Adipocyte (in vitro differentiated cells): ENCODE data around the gene FADD.
"Not testable (repeated sequence)": the region's sequence is repeated elsewhere in the genome, so short reads cannot be mapped to it uniquely, and the experiment has no call there.

Source experiments
- DNase-seq: peaks from one replicate; pipeline ENCODE4 v3.0.0-alpha.2; 2015; ENCODE audit warnings: low read depth
- H3K27me3 ChIP-seq: replicated peaks from 2 replicates; pipeline ENCODE4 v1.7.0; 2013; ENCODE audit warnings: mild to moderate bottlenecking, low read length, moderate library complexity; ENCODE audit not compliant: control insufficient read depth, insufficient read depth
- H3K36me3 ChIP-seq: 2 replicates; pipeline ENCODE4 v1.7.0; 2013; ENCODE audit warnings: low read length, mild to moderate bottlenecking, moderate library complexity; ENCODE audit not compliant: control insufficient read depth, insufficient read depth, severe bottlenecking
- H3K4me1 ChIP-seq: 2 replicates; pipeline ENCODE4 v1.7.0; 2013; ENCODE audit warnings: mild to moderate bottlenecking, low read length, moderate library complexity; ENCODE audit not compliant: control insufficient read depth, insufficient read depth
- H3K4me3 ChIP-seq: 2 replicates; pipeline ENCODE4 v1.7.0; 2013; ENCODE audit warnings: mild to moderate bottlenecking, low read length, moderate library complexity
- H3K9ac ChIP-seq: 2 replicates; pipeline ENCODE4 v1.7.0; 2013; ENCODE audit warnings: mild to moderate bottlenecking, low read length, moderate library complexity
- H3K9me3 ChIP-seq: 2 replicates; pipeline ENCODE4 v1.7.0; 2013; ENCODE audit warnings: mild to moderate bottlenecking, low read length, moderate library complexity; ENCODE audit not compliant: control insufficient read depth

FADD gene

DNA sequence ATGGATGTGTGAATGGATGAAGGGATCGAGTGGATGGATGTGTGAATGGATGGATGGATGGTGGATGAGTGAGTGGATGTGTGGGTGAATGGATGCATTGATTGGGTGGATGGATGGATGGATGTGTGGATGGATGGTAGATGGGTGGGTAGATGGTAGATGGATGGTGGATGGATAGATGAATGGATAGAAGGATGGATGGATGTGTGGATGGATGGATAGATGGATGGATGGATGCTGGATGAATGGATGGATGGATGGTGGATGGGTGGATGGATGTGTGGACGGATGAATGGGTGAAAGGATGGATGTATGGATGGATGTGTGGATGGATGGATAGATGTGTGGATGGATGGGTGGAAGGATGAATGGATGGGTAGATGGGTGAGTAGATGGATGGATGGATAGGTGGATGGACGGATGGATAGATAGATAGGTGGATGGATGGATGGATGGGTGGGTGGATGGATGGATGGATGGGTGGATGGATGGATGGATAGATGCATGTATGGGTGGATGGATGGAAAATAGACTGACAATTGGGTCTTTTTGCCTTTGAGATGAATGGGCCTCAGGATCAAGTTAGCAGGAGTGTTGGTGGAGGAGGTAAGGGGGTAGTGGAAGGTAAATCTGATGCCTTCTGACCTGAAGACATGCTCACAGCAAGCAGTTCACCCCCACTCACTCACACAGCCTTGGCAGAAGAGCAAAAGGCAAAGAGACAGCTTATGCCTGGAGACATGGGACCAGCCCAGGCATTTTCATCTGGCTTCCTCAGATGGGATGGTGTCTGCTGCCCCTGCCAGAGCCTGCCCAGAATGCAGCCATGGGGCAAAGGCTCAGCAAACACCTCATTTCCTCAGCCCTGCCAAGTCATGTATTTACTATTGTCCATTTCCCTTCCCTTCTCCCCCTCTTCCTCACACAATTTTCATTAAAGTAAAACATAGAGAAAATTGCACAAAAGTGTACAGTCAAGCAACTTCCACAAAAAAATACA is 8.0 kb upstream of the FADD start:
- no peak for DNase-seq
- Histone ChIP-seq H3K4me1 (no peaks in the 10 kb centered on the region), H3K36me3 (no peaks in the 10 kb centered on the region), H3K9ac (no peak overlapping the region), H3K9me3 (no peaks in the 10 kb centered on the region), H3K4me3 (no peak overlapping the region), H3K27me3 (peaks cover 10% of the 10 kb centered on the region)

GRCh38 chr11:70200212-70200844 is 2.8 kb upstream of the FADD start:
- peaks cover 22% of the 10 kb centered on the region for H3K4me1 ChIP-seq
- DNase-seq: no peak

DNA sequence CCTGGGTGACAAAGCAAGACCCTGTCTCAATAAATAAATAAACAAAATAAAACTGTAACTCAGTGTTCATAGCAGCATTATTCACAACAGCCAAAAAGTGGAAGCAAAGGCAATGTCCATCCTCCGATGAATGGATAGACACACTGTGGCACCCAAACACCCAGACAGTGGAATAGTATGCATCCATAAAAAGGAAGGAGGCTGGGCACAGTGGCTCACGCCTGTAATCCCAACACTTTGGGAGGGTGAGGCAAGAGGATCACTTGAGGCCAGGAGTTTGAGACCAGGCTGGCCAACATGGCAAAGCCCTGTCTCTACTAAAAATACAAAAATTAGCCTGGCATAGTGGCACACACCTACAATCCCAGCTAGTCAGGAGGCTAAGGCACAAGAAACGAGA is 2.0 kb upstream of the FADD start:
- H3K9me3 ChIP-seq, H3K27me3 ChIP-seq, H3K9ac ChIP-seq, H3K36me3 ChIP-seq, DNase-seq, H3K4me3 ChIP-seq: not testable (repeated sequence)
- peaks cover 26% of the 10 kb centered on the region for H3K4me1 ChIP-seq

More at GRCh38 chr11:70200212-70200844, 2.8 kb upstream of the FADD start:
- Histone ChIP-seq H3K9ac (no peak overlapping the region), H3K36me3 (peaks cover 4% of the 10 kb centered on the region), H3K27me3 (peaks cover 3% of the 10 kb centered on the region), H3K9me3 (no peaks in the 10 kb centered on the region), H3K4me3 (no peak overlapping the region)

GRCh38 chr11:70201882-70202861 is 924 bp upstream of the FADD start:
- Histone ChIP-seq H3K4me1 (peaks cover 31% of the 10 kb centered on the region), H3K36me3 (peaks cover 18% of the 10 kb centered on the region), H3K9ac (peak overlapping the region; percentile 100), H3K4me3 (peak overlapping the region; percentile 98), H3K27me3 (no peaks in the 10 kb centered on the region), H3K9me3 (no peaks in the 10 kb centered on the region)
- peak; percentile 41 for DNase-seq

GRCh38 chr11:70203751-70204465 is 812 bp downstream of the FADD start:
- DNase-seq: peak; percentile 92

DNA sequence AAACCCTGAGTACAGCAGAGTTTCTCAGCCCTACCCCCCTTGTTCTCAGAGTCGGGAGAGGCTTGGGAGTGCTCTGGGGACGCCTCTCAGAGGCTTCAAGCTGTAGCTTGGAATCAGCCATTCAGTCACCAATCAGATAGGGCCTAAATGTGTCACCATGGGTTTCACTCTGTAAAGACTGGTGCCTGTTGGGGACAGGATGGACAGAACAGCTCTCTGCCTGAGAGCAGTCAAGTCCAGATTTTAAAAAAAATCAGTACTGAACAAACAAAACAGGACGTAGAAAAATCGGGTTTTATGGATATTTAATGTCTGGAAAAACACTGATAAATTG is 1.3 kb downstream of the FADD start:
- H3K9me3 ChIP-seq: no peaks in the 10 kb centered on the region
- H3K4me1 ChIP-seq: peaks cover 38% of the 10 kb centered on the region
- H3K27me3 ChIP-seq: no peaks in the 10 kb centered on the region
- peak overlapping the region; percentile 100 for H3K9ac ChIP-seq
- H3K36me3 ChIP-seq: peaks cover 31% of the 10 kb centered on the region
- no peak for DNase-seq
- H3K4me3 ChIP-seq: peak overlapping the region; percentile 98

More at GRCh38 chr11:70203751-70204465, 812 bp downstream of the FADD start:
- Histone ChIP-seq H3K4me3 (peak overlapping the region; percentile 98), H3K27me3 (no peaks in the 10 kb centered on the region), H3K36me3 (peaks cover 28% of the 10 kb centered on the region), H3K9ac (peak overlapping the region; percentile 100), H3K9me3 (no peaks in the 10 kb centered on the region), H3K4me1 (peaks cover 33% of the 10 kb centered on the region)

GRCh38 chr11:70205049-70205725 is 2.1 kb downstream of the FADD start:
- H3K27me3 ChIP-seq: no peaks in the 10 kb centered on the region
- H3K9me3 ChIP-seq: no peaks in the 10 kb centered on the region
- H3K36me3 ChIP-seq: peaks cover 31% of the 10 kb centered on the region

GRCh38 chr11:70205766-70206165 is 2.7 kb downstream of the FADD start:
- no peak for DNase-seq
- H3K36me3 ChIP-seq: peaks cover 31% of the 10 kb centered on the region
- H3K9ac ChIP-seq: no peak overlapping the region
- no peak overlapping the region for H3K4me3 ChIP-seq
- H3K4me1 ChIP-seq: peaks cover 52% of the 10 kb centered on the region
- no peaks in the 10 kb centered on the region for H3K27me3 ChIP-seq
- H3K9me3 ChIP-seq: no peaks in the 10 kb centered on the region

More at GRCh38 chr11:70205049-70205725, 2.1 kb downstream of the FADD start:
- peak overlapping the region; percentile 98 for H3K4me3 ChIP-seq
- H3K9ac ChIP-seq: peak overlapping the region; percentile 100
- peaks cover 46% of the 10 kb centered on the region for H3K4me1 ChIP-seq
- no peak for DNase-seq

GRCh38 chr11:70206226-70206981 is 3.3 kb downstream of the FADD start:
- Histone ChIP-seq H3K27me3 (no peaks in the 10 kb centered on the region), H3K36me3 (peaks cover 31% of the 10 kb centered on the region), H3K4me1 (peaks cover 55% of the 10 kb centered on the region), H3K4me3 (no peak overlapping the region), H3K9ac (no peak overlapping the region), H3K9me3 (no peaks in the 10 kb centered on the region)
- no peak for DNase-seq
